NCI-H526 (cell line): ENCODE results near the gene NFIA.

Experiments used
- DNase-seq, 2 experiments: peaks; one replicate each; lab custom pipeline; 2025; lab: John Stamatoyannopoulos, UW

The NFIA gene

GRCh38 chr1:61494000-61494399, 411.6 kb downstream of the NFIA start:
- DNase-seq: no peak

- no peak for DNase-seq
Observed at GRCh38 chr1:61496501-61496900, 414.1 kb downstream of the NFIA start.

- no peak for DNase-seq
Observed at GRCh38 chr1:61497013-61497412, 414.7 kb downstream of the NFIA start.

GRCh38 chr1:61498342-61498741, 416.0 kb downstream of the NFIA start:
- no peak for DNase-seq

GRCh38 chr1:61501971-61502916, 419.9 kb downstream of the NFIA start:
- no peak for DNase-seq

- DNase-seq: no peak
Observed at GRCh38 chr1:61504305-61504704, 421.9 kb downstream of the NFIA start.

GRCh38 chr1:61504852-61505390, 422.6 kb downstream of the NFIA start:
- no peak for DNase-seq

- no peak for DNase-seq
Observed at GRCh38 chr1:61506236-61506635, 423.9 kb downstream of the NFIA start.

GRCh38 chr1:61506944-61507500, 424.7 kb downstream of the NFIA start:
- DNase-seq: no peak
